HepG2 (cell line): ENCODE results near the gene HBA1. TPM values are rescaled to one million over a fixed set of nuclear protein-coding genes. Genes with fewer than 3 reads are reported as not detected.

ENCODE experiments used
- AHR ChIP-seq: IDR thresholded peaks from 2 replicates; pipeline ENCODE4 v1.6.1; 2018; ENCODE audit warnings: missing genetic modification reagents, missing compliant biosample characterization
- ASH2L ChIP-seq: fragments of 300-600, 200-600 bp; sonication (generic); IDR thresholded peaks from 2 replicates; pipeline ENCODE4 v1.7.0; 2017; ENCODE audit warnings: low read depth, mild to moderate bottlenecking, moderate library complexity, mixed read lengths, low read length; ENCODE audit not compliant: insufficient read length
- GFI1 ChIP-seq: sonication (generic); formaldehyde crosslinking; IDR thresholded peaks from 2 replicates; pipeline ENCODE4 v1.5.0; 2020; ENCODE audit warnings: missing genetic modification reagents, mild to moderate bottlenecking, borderline replicate concordance
- JUN ChIP-seq: sonication (generic); formaldehyde crosslinking; IDR thresholded peaks from 2 replicates; pipeline ENCODE4 v1.4.0; 2020; ENCODE audit warnings: mild to moderate bottlenecking, missing genetic modification reagents
- JUND ChIP-seq: sonication (generic); formaldehyde crosslinking; IDR thresholded peaks from 2 replicates; pipeline ENCODE4 v1.8.0; 2022; ENCODE audit warnings: mild to moderate bottlenecking, missing genetic modification reagents
- KDM5A ChIP-seq: fragments of 200-600 bp; sonication (generic); IDR thresholded peaks from 2 replicates; pipeline ENCODE4 v1.7.0; 2018; ENCODE audit warnings: antibody characterized with exemption, mild to moderate bottlenecking, low read length, borderline replicate concordance
- KLF6 ChIP-seq: IDR thresholded peaks from 2 replicates; pipeline ENCODE4 v1.8.0; 2016; ENCODE audit warnings: missing biosample characterization, missing genetic modification reagents
- MAF1 ChIP-seq: sonication (generic); formaldehyde crosslinking; IDR thresholded peaks from 2 replicates; pipeline ENCODE4 v1.5.0; 2020; ENCODE audit warnings: missing genetic modification reagents, borderline replicate concordance
- NR2F6 ChIP-seq, 2 experiments: IDR thresholded peaks; 2 replicates each; pipeline ENCODE4 v1.6.1; 2016; ENCODE audit warnings: antibody characterized with exemption in 1 of 2, mild to moderate bottlenecking in 1 of 2
- POGK ChIP-seq: sonication (generic); formaldehyde crosslinking; conservative IDR thresholded peaks from 2 replicates; pipeline ENCODE4 v1.8.0; 2022; ENCODE audit warnings: mild to moderate bottlenecking, moderate library complexity, missing genetic modification reagents
- SRY ChIP-seq: sonication (generic); formaldehyde crosslinking; IDR thresholded peaks from 2 replicates; pipeline ENCODE4 v1.8.0; 2022; ENCODE audit warnings: mild to moderate bottlenecking, missing genetic modification reagents
- TEF ChIP-seq: sonication (generic); formaldehyde crosslinking; IDR thresholded peaks from 2 replicates; pipeline ENCODE4 v1.5.0; 2020; ENCODE audit warnings: missing genetic modification reagents
- ZBTB25 ChIP-seq: IDR thresholded peaks from 2 replicates; pipeline ENCODE4 v1.6.1; 2018; ENCODE audit warnings: missing genetic modification reagents
- ZNF296 ChIP-seq: sonication (generic); formaldehyde crosslinking; conservative IDR thresholded peaks from 2 replicates; pipeline ENCODE4 v1.5.0; 2020; ENCODE audit warnings: mild to moderate bottlenecking, missing genetic modification reagents
- ZNF335 ChIP-seq: sonication (generic); formaldehyde crosslinking; IDR thresholded peaks from 2 replicates; pipeline ENCODE4 v1.4.0; 2020; ENCODE audit warnings: missing genetic modification reagents
- ZNF615 ChIP-seq: sonication (generic); formaldehyde crosslinking; IDR thresholded peaks from 2 replicates; pipeline ENCODE4 v1.5.0; 2020; ENCODE audit warnings: mild to moderate bottlenecking, missing genetic modification reagents, borderline replicate concordance
- ZNF644 ChIP-seq: IDR thresholded peaks from 2 replicates; pipeline ENCODE4 v1.6.1; 2016; ENCODE audit warnings: low read depth
- ZNF737 ChIP-seq: sonication (generic); formaldehyde crosslinking; IDR thresholded peaks from 2 replicates; pipeline ENCODE4 v1.5.0; 2020; ENCODE audit warnings: missing genetic modification reagents, mild to moderate bottlenecking, borderline replicate concordance
- ZNF749 ChIP-seq: sonication (generic); formaldehyde crosslinking; IDR thresholded peaks from 2 replicates; pipeline ENCODE4 v1.8.0; 2022; ENCODE audit warnings: mild to moderate bottlenecking, missing genetic modification reagents, moderate library complexity, borderline replicate concordance
- ZNF781 ChIP-seq: sonication (generic); formaldehyde crosslinking; IDR thresholded peaks from 2 replicates; pipeline ENCODE4 v1.5.1; 2020; ENCODE audit warnings: borderline replicate concordance, mild to moderate bottlenecking, missing genetic modification reagents; ENCODE audit errors: not compliant biosample characterization
- ZSCAN30 ChIP-seq: sonication (generic); formaldehyde crosslinking; IDR thresholded peaks from 2 replicates; pipeline ENCODE4 v1.5.0; 2020; ENCODE audit warnings: mild to moderate bottlenecking, missing genetic modification reagents
- polyA plus RNA-seq, 8 experiments: library from polyadenylated mRNA; depleted of rRNA in 3 of 8; stranded (reverse) in 7 of 8; unstranded in 1 of 8; fragments of >200 nt; fragmentation: Illumina TruSeq in 4 of 8; extraction: Trizol in 4 of 8; gene quantifications; 2 replicates each; pipeline versions ENCODE4 v1.2.1 to v1.2.3, GENCODE V29; 2011 to 2016; ENCODE audit warnings: low read depth in 4 of 8, missing spikeins in 1 of 8, mixed read lengths in 1 of 8; ENCODE audit not compliant: insufficient read depth in 1 of 8
- total RNA-seq, 5 experiments: library from RNA; depleted of rRNA; stranded (reverse); fragments of >200 nt; fragmentation: Illumina TruSeq; extraction: Trizol; gene quantifications; 2 replicates each; pipeline ENCODE4 v1.2.3, GENCODE V29; 2016; ENCODE audit warnings: low read depth in 1 of 5
- TF ChIP-seq, protein P1 (sequence below): sonication (generic); formaldehyde crosslinking; IDR thresholded peaks from 2 replicates; pipeline ENCODE4 v1.4.0; 2020; ENCODE audit warnings: missing genetic modification reagents
- TF ChIP-seq, protein P2 (sequence below): IDR thresholded peaks from 2 replicates; pipeline ENCODE4 v1.6.1; 2016

The HBA1 gene
- total and polyA plus RNA-seq, 2 of the 13 experiments (the other 11 are each of a cell fraction or from before 2014, with no cell fraction given), result 0.59 TPM; not detected in 1

- peak; percentile 77 for TF ChIP-seq JUN (CRISPR knock-in tag)
- TF ChIP-seq JUND (CRISPR knock-in tag), result peak; percentile 87
- TF ChIP-seq NR2F6 (IDR thresholded peaks at IDR 0.05), result no peak
- TF ChIP-seq NR2F6 (CRISPR knock-in tag; IDR thresholded peaks at IDR 0.05), result peak; percentile 51; the same call in 1 of the 2 replicates
- TF ChIP-seq ZSCAN30 (CRISPR knock-in tag), result peak; percentile 95; the same call in 1 of the 2 replicates
- TF ChIP-seq POGK (CRISPR knock-in tag), result peak; percentile 96
- TF ChIP-seq, protein P1, sequence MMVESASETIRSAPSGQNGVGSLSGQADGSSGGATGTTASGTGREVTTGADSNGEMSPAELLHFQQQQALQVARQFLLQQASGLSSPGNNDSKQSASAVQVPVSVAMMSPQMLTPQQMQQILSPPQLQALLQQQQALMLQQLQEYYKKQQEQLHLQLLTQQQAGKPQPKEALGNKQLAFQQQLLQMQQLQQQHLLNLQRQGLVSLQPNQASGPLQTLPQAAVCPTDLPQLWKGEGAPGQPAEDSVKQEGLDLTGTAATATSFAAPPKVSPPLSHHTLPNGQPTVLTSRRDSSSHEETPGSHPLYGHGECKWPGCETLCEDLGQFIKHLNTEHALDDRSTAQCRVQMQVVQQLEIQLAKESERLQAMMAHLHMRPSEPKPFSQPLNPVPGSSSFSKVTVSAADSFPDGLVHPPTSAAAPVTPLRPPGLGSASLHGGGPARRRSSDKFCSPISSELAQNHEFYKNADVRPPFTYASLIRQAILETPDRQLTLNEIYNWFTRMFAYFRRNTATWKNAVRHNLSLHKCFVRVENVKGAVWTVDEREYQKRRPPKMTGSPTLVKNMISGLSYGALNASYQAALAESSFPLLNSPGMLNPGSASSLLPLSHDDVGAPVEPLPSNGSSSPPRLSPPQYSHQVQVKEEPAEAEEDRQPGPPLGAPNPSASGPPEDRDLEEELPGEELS, result peak; percentile 59; the same call in 1 of the 2 replicates
- peak; percentile 99 for TF ChIP-seq KLF6 (CRISPR knock-in tag)
- peak; percentile 82; the same call in 1 of the 2 replicates for TF ChIP-seq ZNF335 (CRISPR knock-in tag)
- TF ChIP-seq ZNF615 (CRISPR knock-in tag), result peak; percentile 88
- peak; percentile 89 for TF ChIP-seq GFI1
- TF ChIP-seq ZNF781 (CRISPR knock-in tag), result peak; percentile 84
- TF ChIP-seq ZNF749 (CRISPR knock-in tag), result peak; percentile 99
- TF ChIP-seq KDM5A, result no peak
- TF ChIP-seq MAF1 (CRISPR knock-in tag), result peak; percentile 85; the same call in 1 of the 2 replicates
- no peak for TF ChIP-seq ZNF737 (CRISPR knock-in tag)
- TF ChIP-seq ZNF644 (CRISPR knock-in tag), result no peak
- peak; percentile 99 for TF ChIP-seq SRY (CRISPR knock-in tag)
- peak; percentile 66 for TF ChIP-seq ASH2L
- TF ChIP-seq, protein P2, sequence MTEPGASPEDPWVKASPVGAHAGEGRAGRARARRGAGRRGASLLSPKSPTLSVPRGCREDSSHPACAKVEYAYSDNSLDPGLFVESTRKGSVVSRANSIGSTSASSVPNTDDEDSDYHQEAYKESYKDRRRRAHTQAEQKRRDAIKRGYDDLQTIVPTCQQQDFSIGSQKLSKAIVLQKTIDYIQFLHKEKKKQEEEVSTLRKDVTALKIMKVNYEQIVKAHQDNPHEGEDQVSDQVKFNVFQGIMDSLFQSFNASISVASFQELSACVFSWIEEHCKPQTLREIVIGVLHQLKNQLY (CRISPR knock-in tag), result peak; percentile 81
- no peak; the same call in 1 of the 2 replicates for TF ChIP-seq ZNF296 (CRISPR knock-in tag)
- peak; percentile 86; the same call in 1 of the 2 replicates for TF ChIP-seq ZBTB25 (CRISPR knock-in tag)
- TF ChIP-seq AHR (CRISPR knock-in tag), result peak; percentile 98
- peak; percentile 88 for TF ChIP-seq TEF (CRISPR knock-in tag)
Observed at GRCh38 chr16:180681-181564, 4.4 kb downstream of the HBA1 start (continued).
